HepG2 (cell line): ENCODE results near the gene ALDH3B1. TPM values are rescaled to one million over a fixed set of nuclear protein-coding genes. Genes with fewer than 3 reads are reported as not detected.

Source experiments
- CHD4 ChIP-seq: fragments of 200-600 bp; sonication (generic); IDR thresholded peaks from 2 replicates; pipeline ENCODE4 v1.7.0; 2017; ENCODE audit warnings: mild to moderate bottlenecking, low read length, borderline replicate concordance
- ERF ChIP-seq: IDR thresholded peaks from 2 replicates; pipeline ENCODE4 v1.6.1; 2018; ENCODE audit warnings: missing biosample characterization, missing genetic modification reagents
- FOXA3 ChIP-seq: IDR thresholded peaks from 2 replicates; pipeline ENCODE4 v1.6.1; 2016; ENCODE audit warnings: missing genetic modification reagents, missing compliant biosample characterization
- HMGA1 ChIP-seq: sonication (generic); formaldehyde crosslinking; conservative IDR thresholded peaks from 2 replicates; pipeline ENCODE4 v1.4.0; 2020; ENCODE audit warnings: missing genetic modification reagents
- MEIS2 ChIP-seq: sonication (generic); formaldehyde crosslinking; IDR thresholded peaks from 2 replicates; pipeline ENCODE4 v1.9.0; 2021; ENCODE audit warnings: mild to moderate bottlenecking, missing genetic modification reagents
- NFYC ChIP-seq: IDR thresholded peaks from 2 replicates; pipeline ENCODE4 v1.6.1; 2016; ENCODE audit warnings: missing genetic modification reagents, missing compliant biosample characterization
- NR3C1 ChIP-seq: sonication (generic); formaldehyde crosslinking; IDR thresholded peaks from 2 replicates; pipeline ENCODE4 v1.4.0; 2020; ENCODE audit warnings: missing genetic modification reagents
- PLRG1 ChIP-seq: fragments of 450-650 bp; conservative IDR thresholded peaks from 2 replicates; pipeline ENCODE4 v1.6.1; 2016
- POLR2A ChIP-seq, 2 experiments: IDR thresholded peaks; 2 replicates each; pipeline ENCODE4 v1.6.1; 2011; ENCODE audit warnings: low read depth in 2 of 2, low read length in 2 of 2, mild to moderate bottlenecking in 1 of 2, moderate library complexity in 1 of 2; ENCODE audit not compliant: insufficient read depth in 1 of 2
- SMAD1 ChIP-seq: sonication (generic); formaldehyde crosslinking; IDR thresholded peaks from 2 replicates; pipeline ENCODE4 v1.4.0; 2020; ENCODE audit warnings: missing genetic modification reagents, low read depth, mild to moderate bottlenecking, borderline replicate concordance
- ZNF292 ChIP-seq: sonication (generic); formaldehyde crosslinking; IDR thresholded peaks from 2 replicates; pipeline ENCODE4 v1.8.1; 2022; ENCODE audit warnings: mild to moderate bottlenecking, low read depth, missing genetic modification reagents, borderline replicate concordance
- ZNF746 ChIP-seq: sonication (generic); formaldehyde crosslinking; IDR thresholded peaks from 2 replicates; pipeline ENCODE4 v1.8.0; 2022; ENCODE audit warnings: mild to moderate bottlenecking, missing genetic modification reagents
- polyA plus RNA-seq, 8 experiments: library from polyadenylated mRNA; depleted of rRNA in 3 of 8; stranded (reverse) in 7 of 8; unstranded in 1 of 8; fragments of >200 nt; fragmentation: Illumina TruSeq in 4 of 8; extraction: Trizol in 4 of 8; gene quantifications; 2 replicates each; pipeline versions ENCODE4 v1.2.1 to v1.2.3, GENCODE V29; 2011 to 2016; ENCODE audit warnings: low read depth in 4 of 8, missing spikeins in 1 of 8, mixed read lengths in 1 of 8; ENCODE audit not compliant: insufficient read depth in 1 of 8
- total RNA-seq, 5 experiments: library from RNA; depleted of rRNA; stranded (reverse); fragments of >200 nt; fragmentation: Illumina TruSeq; extraction: Trizol; gene quantifications; 2 replicates each; pipeline ENCODE4 v1.2.3, GENCODE V29; 2016; ENCODE audit warnings: low read depth in 1 of 5
- TF ChIP-seq, protein P1 (sequence below): sonication (generic); formaldehyde crosslinking; IDR thresholded peaks from 2 replicates; pipeline ENCODE4 v1.4.0; 2020; ENCODE audit warnings: missing genetic modification reagents
- TF ChIP-seq, protein P2 (sequence below), 2 experiments: fragments of 450-650 bp in 1 of 2; sonication (generic) in 1 of 2; formaldehyde crosslinking; IDR thresholded peaks; 2 replicates each; pipeline versions ENCODE4 v1.5.0 to v1.8.0; 2020 to 2022; ENCODE audit warnings: mild to moderate bottlenecking in 1 of 2, missing genetic modification reagents in 1 of 2
- TF ChIP-seq, protein P3 (sequence below): sonication (generic); formaldehyde crosslinking; conservative IDR thresholded peaks from 2 replicates; pipeline ENCODE4 v1.4.0; 2020; ENCODE audit warnings: mild to moderate bottlenecking, missing genetic modification reagents, moderate library complexity
- TF ChIP-seq, protein P4 (sequence below): sonication (generic); formaldehyde crosslinking; IDR thresholded peaks from 2 replicates; pipeline ENCODE4 v1.4.0; 2020; ENCODE audit warnings: missing genetic modification reagents, mild to moderate bottlenecking, borderline replicate concordance
- TF ChIP-seq, protein P5 (sequence below): sonication (generic); formaldehyde crosslinking; IDR thresholded peaks from 2 replicates; pipeline ENCODE4 v1.9.0; 2022; ENCODE audit warnings: missing genetic modification reagents, mild to moderate bottlenecking, borderline replicate concordance
- TF ChIP-seq, protein P6 (sequence below): sonication (generic); formaldehyde crosslinking; IDR thresholded peaks from 2 replicates; pipeline ENCODE4 v1.5.1; 2020; ENCODE audit warnings: missing genetic modification reagents, mild to moderate bottlenecking, borderline replicate concordance

The ALDH3B1 gene
- total and polyA plus RNA-seq, 2 of the 13 experiments (the other 11 are each of a cell fraction or from before 2014, with no cell fraction given): 4.0 to 6.7 TPM

DNA sequence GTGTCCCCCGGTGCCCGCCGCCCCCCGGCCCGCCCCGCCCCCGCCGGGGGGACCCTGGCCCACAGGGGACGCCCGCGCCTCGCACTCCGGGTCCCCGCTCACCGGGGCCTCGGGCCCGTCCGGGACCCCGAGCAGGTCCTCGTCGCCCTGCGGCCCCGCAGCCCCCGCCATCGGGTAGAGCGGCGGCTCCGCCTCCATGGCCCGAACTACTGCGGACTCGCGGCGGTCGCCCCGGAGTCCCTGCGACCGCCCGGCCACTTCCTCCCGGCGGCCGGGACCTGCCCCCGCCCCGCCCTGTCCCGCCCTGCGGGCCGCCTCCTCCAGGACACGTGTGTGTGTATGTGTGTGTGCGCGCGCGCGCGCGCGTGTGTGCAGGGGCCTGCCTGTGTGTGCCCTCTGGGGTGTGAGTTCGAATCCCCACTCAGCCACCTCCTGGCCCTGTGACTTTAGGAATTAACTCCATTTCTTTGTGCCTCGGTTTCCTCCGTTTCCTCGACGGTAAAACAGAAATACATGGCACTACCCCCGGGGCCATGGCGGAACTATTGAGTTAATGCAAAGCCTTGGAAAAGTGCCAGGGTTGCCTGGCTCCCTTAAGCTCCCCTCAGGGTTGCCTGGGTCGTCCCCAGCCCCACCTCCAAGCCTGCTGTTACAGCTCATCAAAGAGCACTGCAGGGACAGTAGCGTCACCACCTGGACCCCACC, 6.1 kb upstream of the ALDH3B1 start, which contains the start of gene UNC93B1 (continued):
- TF ChIP-seq HMGA1 (CRISPR knock-in tag): no peak
- TF ChIP-seq NR3C1 (CRISPR knock-in tag): no peak
- no peak for TF ChIP-seq SMAD1
- 0 out of 2 replicates have a peak, but pooled peaks have one; percentile 28 for TF ChIP-seq FOXA3 (CRISPR knock-in tag)
- TF ChIP-seq, protein P1, sequence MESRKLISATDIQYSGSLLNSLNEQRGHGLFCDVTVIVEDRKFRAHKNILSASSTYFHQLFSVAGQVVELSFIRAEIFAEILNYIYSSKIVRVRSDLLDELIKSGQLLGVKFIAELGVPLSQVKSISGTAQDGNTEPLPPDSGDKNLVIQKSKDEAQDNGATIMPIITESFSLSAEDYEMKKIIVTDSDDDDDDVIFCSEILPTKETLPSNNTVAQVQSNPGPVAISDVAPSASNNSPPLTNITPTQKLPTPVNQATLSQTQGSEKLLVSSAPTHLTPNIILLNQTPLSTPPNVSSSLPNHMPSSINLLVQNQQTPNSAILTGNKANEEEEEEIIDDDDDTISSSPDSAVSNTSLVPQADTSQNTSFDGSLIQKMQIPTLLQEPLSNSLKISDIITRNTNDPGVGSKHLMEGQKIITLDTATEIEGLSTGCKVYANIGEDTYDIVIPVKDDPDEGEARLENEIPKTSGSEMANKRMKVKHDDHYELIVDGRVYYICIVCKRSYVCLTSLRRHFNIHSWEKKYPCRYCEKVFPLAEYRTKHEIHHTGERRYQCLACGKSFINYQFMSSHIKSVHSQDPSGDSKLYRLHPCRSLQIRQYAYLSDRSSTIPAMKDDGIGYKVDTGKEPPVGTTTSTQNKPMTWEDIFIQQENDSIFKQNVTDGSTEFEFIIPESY (CRISPR knock-in tag): no peak
- TF ChIP-seq ZNF292 (CRISPR knock-in tag): no peak
- TF ChIP-seq, protein P2, sequence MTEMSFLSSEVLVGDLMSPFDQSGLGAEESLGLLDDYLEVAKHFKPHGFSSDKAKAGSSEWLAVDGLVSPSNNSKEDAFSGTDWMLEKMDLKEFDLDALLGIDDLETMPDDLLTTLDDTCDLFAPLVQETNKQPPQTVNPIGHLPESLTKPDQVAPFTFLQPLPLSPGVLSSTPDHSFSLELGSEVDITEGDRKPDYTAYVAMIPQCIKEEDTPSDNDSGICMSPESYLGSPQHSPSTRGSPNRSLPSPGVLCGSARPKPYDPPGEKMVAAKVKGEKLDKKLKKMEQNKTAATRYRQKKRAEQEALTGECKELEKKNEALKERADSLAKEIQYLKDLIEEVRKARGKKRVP (CRISPR knock-in tag; IDR thresholded peaks at IDR 0.05): no peak
- TF ChIP-seq, protein P3, sequence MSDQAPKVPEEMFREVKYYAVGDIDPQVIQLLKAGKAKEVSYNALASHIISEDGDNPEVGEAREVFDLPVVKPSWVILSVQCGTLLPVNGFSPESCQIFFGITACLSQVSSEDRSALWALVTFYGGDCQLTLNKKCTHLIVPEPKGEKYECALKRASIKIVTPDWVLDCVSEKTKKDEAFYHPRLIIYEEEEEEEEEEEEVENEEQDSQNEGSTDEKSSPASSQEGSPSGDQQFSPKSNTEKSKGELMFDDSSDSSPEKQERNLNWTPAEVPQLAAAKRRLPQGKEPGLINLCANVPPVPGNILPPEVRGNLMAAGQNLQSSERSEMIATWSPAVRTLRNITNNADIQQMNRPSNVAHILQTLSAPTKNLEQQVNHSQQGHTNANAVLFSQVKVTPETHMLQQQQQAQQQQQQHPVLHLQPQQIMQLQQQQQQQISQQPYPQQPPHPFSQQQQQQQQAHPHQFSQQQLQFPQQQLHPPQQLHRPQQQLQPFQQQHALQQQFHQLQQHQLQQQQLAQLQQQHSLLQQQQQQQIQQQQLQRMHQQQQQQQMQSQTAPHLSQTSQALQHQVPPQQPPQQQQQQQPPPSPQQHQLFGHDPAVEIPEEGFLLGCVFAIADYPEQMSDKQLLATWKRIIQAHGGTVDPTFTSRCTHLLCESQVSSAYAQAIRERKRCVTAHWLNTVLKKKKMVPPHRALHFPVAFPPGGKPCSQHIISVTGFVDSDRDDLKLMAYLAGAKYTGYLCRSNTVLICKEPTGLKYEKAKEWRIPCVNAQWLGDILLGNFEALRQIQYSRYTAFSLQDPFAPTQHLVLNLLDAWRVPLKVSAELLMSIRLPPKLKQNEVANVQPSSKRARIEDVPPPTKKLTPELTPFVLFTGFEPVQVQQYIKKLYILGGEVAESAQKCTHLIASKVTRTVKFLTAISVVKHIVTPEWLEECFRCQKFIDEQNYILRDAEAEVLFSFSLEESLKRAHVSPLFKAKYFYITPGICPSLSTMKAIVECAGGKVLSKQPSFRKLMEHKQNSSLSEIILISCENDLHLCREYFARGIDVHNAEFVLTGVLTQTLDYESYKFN (CRISPR knock-in tag): no peak
- TF ChIP-seq ERF (CRISPR knock-in tag): peak; percentile 39; the same call in 1 of the 2 replicates
- no peak for TF ChIP-seq POLR2A (IDR thresholded peaks at IDR 0.05; ENCODE audit: insufficient read depth in 1 of 2, low read depth in 2 of 2, low read length in 2 of 2)
- TF ChIP-seq, protein P4, sequence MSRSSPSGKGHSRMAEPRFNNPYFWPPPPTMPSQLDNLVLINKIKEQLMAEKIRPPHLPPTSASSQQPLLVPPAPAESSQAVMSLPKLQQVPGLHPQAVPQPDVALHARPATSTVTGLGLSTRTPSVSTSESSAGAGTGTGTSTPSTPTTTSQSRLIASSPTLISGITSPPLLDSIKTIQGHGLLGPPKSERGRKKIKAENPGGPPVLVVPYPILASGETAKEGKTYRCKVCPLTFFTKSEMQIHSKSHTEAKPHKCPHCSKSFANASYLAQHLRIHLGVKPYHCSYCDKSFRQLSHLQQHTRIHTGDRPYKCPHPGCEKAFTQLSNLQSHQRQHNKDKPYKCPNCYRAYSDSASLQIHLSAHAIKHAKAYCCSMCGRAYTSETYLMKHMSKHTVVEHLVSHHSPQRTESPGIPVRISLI (CRISPR knock-in tag): no peak; the same call in 1 of the 2 replicates
- TF ChIP-seq, protein P5, sequence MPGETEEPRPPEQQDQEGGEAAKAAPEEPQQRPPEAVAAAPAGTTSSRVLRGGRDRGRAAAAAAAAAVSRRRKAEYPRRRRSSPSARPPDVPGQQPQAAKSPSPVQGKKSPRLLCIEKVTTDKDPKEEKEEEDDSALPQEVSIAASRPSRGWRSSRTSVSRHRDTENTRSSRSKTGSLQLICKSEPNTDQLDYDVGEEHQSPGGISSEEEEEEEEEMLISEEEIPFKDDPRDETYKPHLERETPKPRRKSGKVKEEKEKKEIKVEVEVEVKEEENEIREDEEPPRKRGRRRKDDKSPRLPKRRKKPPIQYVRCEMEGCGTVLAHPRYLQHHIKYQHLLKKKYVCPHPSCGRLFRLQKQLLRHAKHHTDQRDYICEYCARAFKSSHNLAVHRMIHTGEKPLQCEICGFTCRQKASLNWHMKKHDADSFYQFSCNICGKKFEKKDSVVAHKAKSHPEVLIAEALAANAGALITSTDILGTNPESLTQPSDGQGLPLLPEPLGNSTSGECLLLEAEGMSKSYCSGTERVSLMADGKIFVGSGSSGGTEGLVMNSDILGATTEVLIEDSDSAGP (CRISPR knock-in tag): peak; percentile 64; the same call in 1 of the 2 replicates
- TF ChIP-seq, protein P6, sequence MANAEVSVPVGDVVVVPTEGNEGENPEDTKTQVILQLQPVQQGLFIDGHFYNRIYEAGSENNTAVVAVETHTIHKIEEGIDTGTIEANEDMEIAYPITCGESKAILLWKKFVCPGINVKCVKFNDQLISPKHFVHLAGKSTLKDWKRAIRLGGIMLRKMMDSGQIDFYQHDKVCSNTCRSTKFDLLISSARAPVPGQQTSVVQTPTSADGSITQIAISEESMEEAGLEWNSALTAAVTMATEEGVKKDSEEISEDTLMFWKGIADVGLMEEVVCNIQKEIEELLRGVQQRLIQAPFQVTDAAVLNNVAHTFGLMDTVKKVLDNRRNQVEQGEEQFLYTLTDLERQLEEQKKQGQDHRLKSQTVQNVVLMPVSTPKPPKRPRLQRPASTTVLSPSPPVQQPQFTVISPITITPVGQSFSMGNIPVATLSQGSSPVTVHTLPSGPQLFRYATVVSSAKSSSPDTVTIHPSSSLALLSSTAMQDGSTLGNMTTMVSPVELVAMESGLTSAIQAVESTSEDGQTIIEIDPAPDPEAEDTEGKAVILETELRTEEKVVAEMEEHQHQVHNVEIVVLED (CRISPR knock-in tag): 0 out of 2 replicates have a peak, but pooled peaks have one; percentile 21
- 0 out of 2 replicates have a peak, but pooled peaks have one; percentile 59 for TF ChIP-seq CHD4
- no peak; the same call in 1 of the 2 replicates for TF ChIP-seq MEIS2 (CRISPR knock-in tag)
- TF ChIP-seq PLRG1: no peak
- TF ChIP-seq NFYC (CRISPR knock-in tag): no peak
- TF ChIP-seq ZNF746 (CRISPR knock-in tag): no peak
